ENCODE results near the gene ZNF358. TPM values are rescaled to one million over a fixed set of nuclear protein-coding genes. Genes with fewer than 3 reads are reported as not detected.

Gene ZNF358
- total RNA-seq (7.1 TPM), polyA plus RNA-seq (23.5 TPM)
- long read RNA-seq, donor 1 = 0 reads
- long read RNA-seq, donor 2, transcript ZNF358-202 (2 exons, 1,954 nt) = major isoform, 14 of 14 reads
- long read RNA-seq, donor 2, partial matches to known transcripts = 0 of 14 reads
- long read RNA-seq, donor 2, other reads (novel, unspliced or antisense) = 0 of 14 reads
- long read RNA-seq, donor 3, transcript ZNF358-202 (2 exons, 1,954 nt) = major isoform, 6 of 6 reads
- long read RNA-seq, donor 3, partial matches to known transcripts = 0 of 6 reads
- long read RNA-seq, donor 3, other reads (novel, unspliced or antisense) = 0 of 6 reads
- long read RNA-seq, donor 4, transcript ZNF358-202 (2 exons, 1,954 nt) = major isoform, 6 of 6 reads
- long read RNA-seq, donor 4, partial matches to known transcripts = 0 of 6 reads
- long read RNA-seq, donor 4, other reads (novel, unspliced or antisense) = 0 of 6 reads
- long read RNA-seq, donor 5, transcript ZNF358-202 (2 exons, 1,954 nt) = major isoform, 14 of 14 reads
- long read RNA-seq, donor 5, partial matches to known transcripts = 0 of 14 reads
- long read RNA-seq, donor 5, other reads (novel, unspliced or antisense) = 0 of 14 reads
- long read RNA-seq, donor 6, transcript ZNF358-202 (2 exons, 1,954 nt) = major isoform, 6 of 13 reads
- long read RNA-seq, donor 6, partial matches to known transcripts = 7 of 13 reads
- long read RNA-seq, donor 6, other reads (novel, unspliced or antisense) = 0 of 13 reads
- long read RNA-seq, donor 7, transcript ZNF358-202 (2 exons, 1,954 nt) = major isoform, 6 of 6 reads
- long read RNA-seq, donor 7, partial matches to known transcripts = 0 of 6 reads
- long read RNA-seq, donor 7, other reads (novel, unspliced or antisense) = 0 of 6 reads
- long read RNA-seq, donor 8, partial matches to known transcripts = 0 of 4 reads
- long read RNA-seq, donor 8, other reads (novel, unspliced or antisense) = 0 of 4 reads
- long read RNA-seq, donor 9, transcript ZNF358-202 (2 exons, 1,954 nt) = major isoform, 6 of 6 reads
- long read RNA-seq, donor 9, partial matches to known transcripts = 0 of 6 reads
- long read RNA-seq, donor 9, other reads (novel, unspliced or antisense) = 0 of 6 reads
- long read RNA-seq, donor 10, transcript ZNF358-202 (2 exons, 1,954 nt) = major isoform, 11 of 17 reads
- long read RNA-seq, donor 10, partial matches to known transcripts = 5 of 17 reads
- long read RNA-seq, donor 10, other reads (novel, unspliced or antisense) = 0 of 17 reads

DNA sequence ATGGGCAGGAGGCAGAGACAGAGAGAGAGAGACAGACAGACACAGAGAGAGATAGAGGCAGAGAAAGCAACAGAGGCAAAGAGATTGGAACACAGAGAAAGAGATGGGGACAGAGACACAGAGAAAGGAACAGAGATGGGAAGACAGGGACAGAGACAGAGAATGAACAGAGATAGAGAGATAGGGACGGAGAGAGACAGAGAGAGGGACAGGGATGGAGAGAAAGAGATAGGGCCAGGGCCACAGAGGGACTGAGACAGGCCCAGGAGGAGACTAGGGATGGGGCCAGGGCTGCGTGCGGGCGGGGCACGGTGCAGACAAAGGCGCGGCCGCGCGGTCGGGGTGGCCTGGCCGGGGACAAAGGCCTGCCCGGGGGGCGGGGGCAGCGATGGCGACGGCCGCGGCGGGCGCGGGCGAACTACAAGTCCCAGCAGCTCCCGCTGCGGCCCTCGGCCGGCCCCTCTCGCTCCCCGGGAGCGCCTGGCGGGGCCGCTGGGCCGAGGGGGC is at the start of gene ZNF358:
ZNF358 (plus strand) TSS at position 459 of the 507 bp plus-strand sequence. CDS start 3,140 bp downstream, outside the sequence.
- peak in 1 of 9 donors; percentile 49 for DNase-seq (ENCODE audit: low read depth in 6 of 9, low spot score in 9 of 9)
- 2% methylated on average over 33 of the region's 33 CpGs for WGBS
- peaks cover 0 to 5% of the 10 kb centered on the region in 2 donors for H3K36me3 ChIP-seq (ENCODE audit: control insufficient read depth in 2 of 2, insufficient read depth in 2 of 2, low read length in 1 of 2)
- H3K27me3 ChIP-seq (ENCODE audit: control insufficient read depth in 2 of 2, insufficient read depth in 1 of 2, low read length in 1 of 2) = peaks cover 3 to 31% of the 10 kb centered on the region in 2 donors
- H3K9me3 ChIP-seq (ENCODE audit: control insufficient read depth in 2 of 2, insufficient read depth in 1 of 2, low read length in 1 of 2) = no peaks in the 10 kb centered on the region
- peaks cover 7 to 11% of the 10 kb centered on the region in 2 donors for H3K4me1 ChIP-seq (ENCODE audit: control insufficient read depth in 2 of 2, insufficient read depth in 2 of 2, low read length in 2 of 2)
- H3K27ac ChIP-seq (ENCODE audit: low read depth in 1 of 2, low read length in 1 of 2) = peak within 1 kb of the TSS; percentile 45 to 76
- peak within 1 kb of the TSS; percentile 50 to 66 for H3K4me3 ChIP-seq (ENCODE audit: low read length in 2 of 2)

DNA sequence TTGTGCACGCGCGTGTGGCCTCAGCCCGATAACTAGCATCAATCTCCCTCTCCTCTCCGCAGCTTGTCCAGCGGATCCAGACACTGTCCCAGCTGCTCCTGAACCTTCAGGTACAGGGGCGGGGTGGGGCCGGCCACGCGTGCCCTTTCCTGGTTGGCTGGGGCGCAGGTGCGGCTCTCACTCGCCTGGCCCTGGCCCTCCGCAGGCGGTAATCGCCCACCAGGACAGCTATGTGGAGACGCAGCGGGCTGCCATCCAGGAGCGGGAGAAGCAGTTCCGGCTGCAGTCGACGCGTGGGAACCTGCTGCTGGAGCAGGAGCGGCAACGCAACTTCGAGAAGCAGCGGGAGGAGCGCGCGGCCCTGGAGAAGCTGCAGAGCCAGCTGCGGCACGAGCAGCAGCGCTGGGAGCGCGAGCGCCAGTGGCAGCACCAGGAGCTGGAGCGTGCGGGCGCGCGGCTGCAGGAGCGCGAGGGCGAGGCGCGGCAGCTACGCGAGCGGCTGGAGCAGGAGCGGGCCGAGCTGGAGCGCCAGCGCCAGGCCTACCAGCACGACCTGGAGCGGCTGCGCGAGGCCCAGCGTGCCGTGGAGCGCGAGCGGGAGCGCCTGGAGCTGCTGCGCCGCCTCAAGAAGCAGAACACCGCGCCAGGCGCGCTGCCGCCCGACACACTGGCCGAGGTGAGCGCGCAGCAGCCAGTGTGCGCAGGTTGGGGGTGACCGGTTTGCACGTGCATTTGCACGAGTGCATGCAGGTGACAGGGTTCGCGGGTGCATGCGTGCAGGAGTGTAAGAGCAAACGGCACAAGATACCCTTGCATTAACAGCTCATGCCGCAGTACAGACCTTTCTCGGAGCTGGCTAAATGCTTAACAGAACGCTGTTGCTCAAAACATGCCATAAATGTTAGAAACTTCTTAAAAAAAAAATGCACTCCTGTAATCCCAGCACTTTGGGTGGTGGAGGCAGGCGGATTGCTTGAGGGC is 48.6 kb upstream of the ZNF358 start:
- Histone ChIP-seq H3K4me1 (ENCODE audit: control insufficient read depth in 2 of 2, insufficient read depth in 2 of 2, low read length in 2 of 2) (no peaks in the 10 kb centered on the region), H3K27ac (ENCODE audit: low read depth in 1 of 2, low read length in 1 of 2) (no peak overlapping the region), H3K27me3 (ENCODE audit: control insufficient read depth in 2 of 2, insufficient read depth in 1 of 2, low read length in 1 of 2) (no peaks in the 10 kb centered on the region), H3K36me3 (ENCODE audit: control insufficient read depth in 2 of 2, insufficient read depth in 2 of 2, low read length in 1 of 2) (peaks cover 93 to 100% of the 10 kb centered on the region in 2 donors), H3K9me3 (ENCODE audit: control insufficient read depth in 2 of 2, insufficient read depth in 1 of 2, low read length in 1 of 2) (peaks cover 0 to 2% of the 10 kb centered on the region in 2 donors), H3K4me3 (ENCODE audit: low read length in 2 of 2) (no peak overlapping the region)
- DNase-seq (ENCODE audit: low read depth in 6 of 9, low spot score in 9 of 9) = no peak
- WGBS = 98% methylated on average over 86 of the region's 86 CpGs

DNA sequence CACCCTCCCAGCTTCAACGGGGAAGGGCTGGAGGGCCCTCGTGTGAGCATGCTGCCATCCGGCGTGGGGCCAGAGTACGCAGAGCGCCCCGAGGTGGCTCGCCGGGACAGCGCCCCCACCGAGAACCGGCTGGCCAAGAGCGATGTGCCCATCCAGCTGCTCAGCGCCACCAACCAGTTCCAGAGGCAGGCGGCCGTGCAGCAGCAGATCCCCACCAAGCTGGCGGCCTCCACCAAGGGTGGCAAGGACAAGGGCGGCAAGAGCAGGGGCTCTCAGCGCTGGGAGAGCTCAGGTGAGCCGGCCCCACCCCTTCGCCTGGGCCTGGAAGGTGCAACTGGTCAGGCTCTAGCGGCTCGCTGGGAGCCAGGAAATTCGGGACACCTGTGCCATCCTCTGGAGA is 47.1 kb upstream of the ZNF358 start:
- no peak overlapping the region for H3K4me3 ChIP-seq (ENCODE audit: low read length in 2 of 2)
- DNase-seq (ENCODE audit: low read depth in 6 of 9, low spot score in 9 of 9) = no peak
- no peaks in the 10 kb centered on the region for H3K4me1 ChIP-seq (ENCODE audit: control insufficient read depth in 2 of 2, insufficient read depth in 2 of 2, low read length in 2 of 2)
- WGBS = 96% methylated on average over 24 of the region's 24 CpGs
- H3K36me3 ChIP-seq (ENCODE audit: control insufficient read depth in 2 of 2, insufficient read depth in 2 of 2, low read length in 1 of 2) = peaks cover 85 to 89% of the 10 kb centered on the region in 2 donors
- no peaks in the 10 kb centered on the region for H3K27me3 ChIP-seq (ENCODE audit: control insufficient read depth in 2 of 2, insufficient read depth in 1 of 2, low read length in 1 of 2)
- no peak overlapping the region for H3K27ac ChIP-seq (ENCODE audit: low read depth in 1 of 2, low read length in 1 of 2)
- peaks cover 0 to 2% of the 10 kb centered on the region in 2 donors for H3K9me3 ChIP-seq (ENCODE audit: control insufficient read depth in 2 of 2, insufficient read depth in 1 of 2, low read length in 1 of 2)

DNA sequence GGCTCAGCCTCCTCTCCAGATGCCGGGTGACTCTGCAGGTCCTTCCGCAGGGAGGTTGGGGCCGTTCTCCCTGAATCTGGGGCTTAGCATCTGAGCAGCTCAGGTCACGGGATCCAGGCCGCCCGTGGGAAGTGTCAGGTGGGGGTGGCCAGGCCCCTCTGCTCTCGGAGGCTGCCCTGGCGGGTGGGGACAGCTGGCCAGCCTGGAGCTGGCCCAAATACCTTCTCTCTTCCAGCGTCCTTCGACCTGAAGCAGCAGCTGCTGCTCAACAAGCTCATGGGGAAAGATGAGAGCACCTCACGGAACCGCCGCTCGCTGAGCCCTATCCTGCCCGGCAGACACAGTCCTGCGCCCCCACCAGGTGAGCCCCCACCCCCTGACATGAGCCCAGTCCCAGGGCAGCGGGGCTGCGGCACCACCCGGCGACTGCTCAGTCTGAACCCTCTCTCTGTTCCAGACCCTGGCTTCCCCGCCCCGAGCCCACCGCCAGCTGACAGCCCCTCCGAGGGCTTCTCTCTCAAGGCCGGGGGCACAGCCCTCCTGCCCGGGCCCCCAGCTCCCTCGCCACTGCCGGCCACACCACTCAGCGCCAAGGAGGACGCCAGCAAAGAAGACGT is 46.1 kb upstream of the ZNF358 start:
- Histone ChIP-seq H3K27me3 (ENCODE audit: control insufficient read depth in 2 of 2, insufficient read depth in 1 of 2, low read length in 1 of 2) (no peaks in the 10 kb centered on the region), H3K4me3 (ENCODE audit: low read length in 2 of 2) (no peak overlapping the region), H3K36me3 (ENCODE audit: control insufficient read depth in 2 of 2, insufficient read depth in 2 of 2, low read length in 1 of 2) (peaks cover 77 to 80% of the 10 kb centered on the region in 2 donors), H3K27ac (ENCODE audit: low read depth in 1 of 2, low read length in 1 of 2) (no peak overlapping the region), H3K4me1 (ENCODE audit: control insufficient read depth in 2 of 2, insufficient read depth in 2 of 2, low read length in 2 of 2) (no peaks in the 10 kb centered on the region), H3K9me3 (ENCODE audit: control insufficient read depth in 2 of 2, insufficient read depth in 1 of 2, low read length in 1 of 2) (peaks cover 0 to 2% of the 10 kb centered on the region in 2 donors)
- DNase-seq (ENCODE audit: low read depth in 6 of 9, low spot score in 9 of 9) = no peak
- 97% methylated on average over 31 of the region's 31 CpGs for WGBS

DNA sequence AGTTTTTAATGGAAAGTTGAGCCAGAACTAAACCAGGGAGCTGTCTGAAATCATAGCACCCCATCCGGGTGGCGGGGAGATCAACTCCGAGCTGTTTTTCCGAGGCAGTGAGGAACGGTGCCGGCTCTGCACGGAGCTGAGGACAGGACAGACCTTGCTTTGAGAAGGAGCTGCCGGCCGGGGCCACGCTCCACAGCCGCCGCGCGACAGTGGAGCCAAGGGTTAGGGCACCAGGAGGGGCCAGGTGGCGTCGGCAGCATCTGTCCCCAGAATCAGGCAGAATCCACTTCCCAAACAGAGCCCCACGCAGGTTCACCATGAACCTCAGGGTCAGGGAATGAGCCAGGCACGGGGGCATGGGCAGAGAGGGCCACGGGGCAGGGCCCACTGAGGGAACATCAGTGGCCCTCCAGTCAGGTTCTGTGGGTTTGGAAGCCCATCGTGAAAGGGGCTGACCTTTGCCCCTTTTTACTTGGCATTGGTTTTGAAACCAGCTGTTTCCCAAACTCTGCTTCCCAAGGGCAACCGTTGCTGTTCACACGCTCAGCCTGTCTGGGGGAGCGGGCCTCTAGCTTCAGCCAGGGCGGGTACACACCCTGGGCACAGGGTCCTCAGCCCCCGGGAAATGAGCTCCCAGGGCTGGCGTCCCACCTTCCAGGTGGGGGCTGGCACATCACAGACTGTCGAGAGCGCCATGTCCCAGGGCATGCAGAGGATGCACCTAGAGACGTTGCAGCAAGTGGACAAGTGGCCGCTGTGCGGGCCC is 45.2 kb upstream of the ZNF358 start:
- DNase-seq (ENCODE audit: low read depth in 6 of 9, low spot score in 9 of 9) = no peak
- peaks cover 0 to 2% of the 10 kb centered on the region in 2 donors for H3K9me3 ChIP-seq (ENCODE audit: control insufficient read depth in 2 of 2, insufficient read depth in 1 of 2, low read length in 1 of 2)
- H3K27ac ChIP-seq (ENCODE audit: low read depth in 1 of 2, low read length in 1 of 2) = no peak overlapping the region
- no peaks in the 10 kb centered on the region for H3K27me3 ChIP-seq (ENCODE audit: control insufficient read depth in 2 of 2, insufficient read depth in 1 of 2, low read length in 1 of 2)
- 98% methylated on average over 31 of the region's 31 CpGs for WGBS
- no peaks in the 10 kb centered on the region for H3K4me1 ChIP-seq (ENCODE audit: control insufficient read depth in 2 of 2, insufficient read depth in 2 of 2, low read length in 2 of 2)
- H3K4me3 ChIP-seq (ENCODE audit: low read length in 2 of 2) = no peak overlapping the region
- peaks cover 73 to 74% of the 10 kb centered on the region in 2 donors for H3K36me3 ChIP-seq (ENCODE audit: control insufficient read depth in 2 of 2, insufficient read depth in 2 of 2, low read length in 1 of 2)

DNA sequence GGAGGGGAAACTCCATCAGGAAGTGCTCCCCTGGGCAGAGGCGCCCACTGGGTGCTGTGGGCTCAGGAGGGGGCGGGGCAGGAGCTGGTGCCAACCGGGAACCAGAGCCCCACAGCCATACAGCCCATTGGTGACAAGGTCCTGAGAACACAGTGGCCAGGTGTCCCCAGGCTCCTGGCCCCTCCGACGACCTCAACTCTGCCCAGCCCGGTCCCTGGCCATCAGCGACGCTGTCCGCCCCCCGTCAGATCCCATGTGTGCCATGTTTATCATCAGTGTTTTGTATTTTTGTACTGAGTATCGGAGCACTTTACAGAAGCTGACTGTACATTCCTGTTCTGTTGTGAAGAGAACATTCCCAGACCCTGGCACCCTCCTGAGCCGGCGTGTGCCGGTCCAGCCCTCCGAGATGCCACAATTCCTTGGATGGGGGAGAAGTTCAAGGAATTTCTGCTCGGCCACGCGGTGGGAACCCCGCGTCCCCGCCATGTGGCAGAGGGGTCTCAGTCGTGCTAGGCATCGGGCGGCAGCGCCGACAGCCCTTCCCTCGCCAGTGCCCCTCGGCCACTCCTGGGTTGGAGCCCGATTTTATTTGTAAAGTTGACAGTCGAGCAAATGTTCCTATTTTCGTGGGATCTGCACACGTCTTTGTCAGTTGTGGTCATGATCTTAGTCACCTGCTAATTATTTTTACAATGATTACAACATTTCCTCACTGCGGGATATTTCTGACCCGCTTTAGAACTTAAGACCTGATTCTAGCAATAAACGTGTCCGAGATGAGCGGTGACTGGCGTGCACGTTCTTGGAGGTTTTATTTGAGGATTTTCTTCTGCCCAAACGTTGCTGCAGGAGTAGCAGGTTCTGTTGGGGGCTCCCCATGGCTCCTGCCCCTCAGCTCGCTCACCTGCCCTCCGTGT is 43.9 kb upstream of the ZNF358 start:
- no peak for DNase-seq (ENCODE audit: low read depth in 6 of 9, low spot score in 9 of 9)
- Histone ChIP-seq H3K27ac (ENCODE audit: low read depth in 1 of 2, low read length in 1 of 2) (no peak overlapping the region), H3K27me3 (ENCODE audit: control insufficient read depth in 2 of 2, insufficient read depth in 1 of 2, low read length in 1 of 2) (no peaks in the 10 kb centered on the region), H3K4me3 (ENCODE audit: low read length in 2 of 2) (no peak overlapping the region), H3K9me3 (ENCODE audit: control insufficient read depth in 2 of 2, insufficient read depth in 1 of 2, low read length in 1 of 2) (peaks cover 0 to 2% of the 10 kb centered on the region in 2 donors), H3K36me3 (ENCODE audit: control insufficient read depth in 2 of 2, insufficient read depth in 2 of 2, low read length in 1 of 2) (peaks cover 61 to 62% of the 10 kb centered on the region in 2 donors), H3K4me1 (ENCODE audit: control insufficient read depth in 2 of 2, insufficient read depth in 2 of 2, low read length in 2 of 2) (no peaks in the 10 kb centered on the region)
- WGBS = 96% methylated on average over 42 of the region's 42 CpGs

DNA sequence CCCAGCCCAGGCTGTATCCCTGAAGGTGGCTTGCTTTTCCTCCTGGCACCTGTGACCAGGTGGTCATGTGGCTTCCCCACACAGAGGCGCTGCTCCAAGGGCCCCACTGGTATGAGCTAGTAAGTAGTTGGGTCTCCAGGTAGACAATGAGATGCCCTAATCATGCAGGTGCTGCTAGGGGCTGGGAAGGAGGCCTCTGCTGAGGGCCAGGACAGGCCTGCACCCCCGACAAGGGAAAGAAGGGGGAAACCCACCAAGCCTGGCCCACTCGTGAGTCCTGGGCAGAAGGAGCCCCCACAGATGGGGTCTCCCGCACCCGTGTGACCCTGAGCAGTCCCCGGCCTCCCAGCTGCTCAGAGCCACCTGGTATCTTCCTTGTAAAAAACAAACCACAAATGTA is 40.2 kb upstream of the ZNF358 start:
- 91% methylated on average over 6 of the region's 6 CpGs for WGBS
- no peak overlapping the region for H3K4me3 ChIP-seq (ENCODE audit: low read length in 2 of 2)
- DNase-seq (ENCODE audit: low read depth in 6 of 9, low spot score in 9 of 9) = no peak
- H3K9me3 ChIP-seq (ENCODE audit: control insufficient read depth in 2 of 2, insufficient read depth in 1 of 2, low read length in 1 of 2) = no peaks in the 10 kb centered on the region
- H3K36me3 ChIP-seq (ENCODE audit: control insufficient read depth in 2 of 2, insufficient read depth in 2 of 2, low read length in 1 of 2) = peaks cover 24 to 27% of the 10 kb centered on the region in 2 donors
- H3K27ac ChIP-seq (ENCODE audit: low read depth in 1 of 2, low read length in 1 of 2) = no peak overlapping the region
- H3K4me1 ChIP-seq (ENCODE audit: control insufficient read depth in 2 of 2, insufficient read depth in 2 of 2, low read length in 2 of 2) = no peaks in the 10 kb centered on the region
- H3K27me3 ChIP-seq (ENCODE audit: control insufficient read depth in 2 of 2, insufficient read depth in 1 of 2, low read length in 1 of 2) = no peaks in the 10 kb centered on the region
